GM12878 (cell line): ENCODE results near the gene TMEM161A.

Experiments
- CTCF ChIP-seq, 3 experiments: IDR thresholded peaks in 2 of 3; conservative IDR thresholded peaks in 1 of 3; 2 replicates each; pipeline ENCODE4 v1.5.1; 2011; ENCODE audit warnings: low read depth in 3 of 3, low read length in 3 of 3, mild to moderate bottlenecking in 3 of 3, control low read depth in 2 of 3, moderate library complexity in 2 of 3, inconsistent platforms in 1 of 3, mixed read lengths in 1 of 3; ENCODE audit not compliant: control insufficient read depth in 2 of 3, insufficient read depth in 1 of 3; ENCODE audit errors: extremely low read depth in 1 of 3
- EGR1 ChIP-seq, 2 experiments: IDR thresholded peaks; 1 replicate in 1 of 2; 2 replicates in 1 of 2; pipeline ENCODE4 v1.6.1; 2011 to 2012; ENCODE audit warnings: low read depth in 2 of 2, low read length in 2 of 2, borderline replicate concordance in 1 of 2, mild to moderate bottlenecking in 1 of 2, moderate library complexity in 1 of 2
- HDGF ChIP-seq: fragments of 450-650 bp; IDR thresholded peaks from 2 replicates; pipeline ENCODE4 v1.6.1; 2016; ENCODE audit warnings: antibody characterized with exemption
- MXI1 ChIP-seq: fragments of 150-350 bp; IDR thresholded peaks from 2 replicates; pipeline ENCODE4 v1.6.1; 2011; ENCODE audit warnings: low read depth, mild to moderate bottlenecking, inconsistent platforms, low read length, improper control_type of control experiment
- NR2C1 ChIP-seq: fragments of 450-650 bp; IDR thresholded peaks from 2 replicates; pipeline ENCODE4 v1.6.1; 2017; ENCODE audit warnings: antibody characterized with exemption, mild to moderate bottlenecking, moderate library complexity
- PBX3 ChIP-seq: IDR thresholded peaks from 2 replicates; pipeline ENCODE4 v1.6.1; 2011; ENCODE audit warnings: mild to moderate bottlenecking, low read depth, low read length, moderate library complexity; ENCODE audit not compliant: insufficient replicate concordance
- RBBP5 ChIP-seq: fragments of 200-600 bp; sonication (generic); conservative IDR thresholded peaks from 2 replicates; pipeline ENCODE4 v1.6.1; 2016
- RELB ChIP-seq: fragments of 450-650 bp; IDR thresholded peaks from 2 replicates; pipeline ENCODE4 v1.6.1; 2017; ENCODE audit warnings: low read depth, mild to moderate bottlenecking, moderate library complexity

GRCh38 chr19:19115954-19116353 lies 22.3 kb downstream of the TMEM161A start:
- TF ChIP-seq CTCF (IDR thresholded peaks at IDR 0.05 in 2 of 3, conservative IDR thresholded peaks at IDR 0.05 in 1 of 3; ENCODE audit: control insufficient read depth in 2 of 3, extremely low read depth in 1 of 3, insufficient read depth in 1 of 3, low read depth in 3 of 3, low read length in 3 of 3) (peak; percentile 39 to 71 (median 66)), EGR1 (IDR thresholded peaks at IDR 0.05; ENCODE audit: borderline replicate concordance in 1 of 2, low read depth in 2 of 2, low read length in 2 of 2) (no peak), HDGF (no peak), NR2C1 (no peak), PBX3 (no peak), RBBP5 (no peak), MXI1 (no peak), RELB (no peak)
